ENCODE measurements around the gene MRPL18.

The MRPL18 gene

DNA sequence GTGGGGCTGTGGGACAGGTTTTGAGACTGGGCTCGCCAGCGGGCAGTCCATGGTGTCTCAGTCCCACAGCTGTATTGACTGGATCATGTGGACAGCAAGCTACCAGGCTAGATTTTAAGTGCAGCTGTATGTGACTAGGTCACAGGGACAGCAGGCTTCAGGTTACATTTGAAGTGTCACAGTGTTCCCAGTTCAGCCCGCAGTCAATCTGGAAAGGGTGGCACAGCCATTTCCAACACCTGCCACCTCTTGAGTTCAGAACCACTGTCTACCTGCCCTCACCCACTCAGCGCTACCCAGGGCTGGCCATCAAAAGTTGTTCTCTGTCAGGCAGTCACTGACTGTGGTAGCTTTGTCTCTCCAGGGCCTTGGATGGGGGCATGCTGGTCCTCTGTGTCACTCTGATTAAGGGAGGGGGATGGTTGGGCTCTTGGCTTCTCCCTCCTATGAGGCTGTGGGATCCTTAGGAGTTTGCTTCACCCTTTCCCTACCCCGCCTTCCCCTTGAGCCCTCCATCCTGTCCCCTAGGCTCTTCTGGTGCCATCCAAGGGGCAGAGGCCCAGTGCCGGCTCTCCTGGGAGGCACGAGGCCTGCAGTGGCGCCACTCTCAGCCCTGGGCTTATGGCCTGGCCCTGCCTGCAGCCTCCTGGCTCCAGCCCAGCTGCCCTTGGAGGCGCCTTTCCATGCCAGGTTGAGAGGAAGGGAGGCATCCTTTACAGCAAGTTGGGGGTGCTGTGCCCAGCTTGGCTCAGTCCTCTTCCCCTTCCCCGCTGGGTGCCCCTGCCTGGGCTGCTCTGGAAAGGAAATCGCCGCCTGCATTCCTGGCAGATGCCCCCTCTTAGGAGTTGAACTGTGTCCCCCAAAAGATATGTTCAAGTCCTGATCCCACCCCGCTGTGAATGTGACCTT is 54.7 kb downstream of the MRPL18 start:
- DNase-seq: no peak
